ENCODE results near the gene MCRIP1.

MCRIP1 gene

DNA sequence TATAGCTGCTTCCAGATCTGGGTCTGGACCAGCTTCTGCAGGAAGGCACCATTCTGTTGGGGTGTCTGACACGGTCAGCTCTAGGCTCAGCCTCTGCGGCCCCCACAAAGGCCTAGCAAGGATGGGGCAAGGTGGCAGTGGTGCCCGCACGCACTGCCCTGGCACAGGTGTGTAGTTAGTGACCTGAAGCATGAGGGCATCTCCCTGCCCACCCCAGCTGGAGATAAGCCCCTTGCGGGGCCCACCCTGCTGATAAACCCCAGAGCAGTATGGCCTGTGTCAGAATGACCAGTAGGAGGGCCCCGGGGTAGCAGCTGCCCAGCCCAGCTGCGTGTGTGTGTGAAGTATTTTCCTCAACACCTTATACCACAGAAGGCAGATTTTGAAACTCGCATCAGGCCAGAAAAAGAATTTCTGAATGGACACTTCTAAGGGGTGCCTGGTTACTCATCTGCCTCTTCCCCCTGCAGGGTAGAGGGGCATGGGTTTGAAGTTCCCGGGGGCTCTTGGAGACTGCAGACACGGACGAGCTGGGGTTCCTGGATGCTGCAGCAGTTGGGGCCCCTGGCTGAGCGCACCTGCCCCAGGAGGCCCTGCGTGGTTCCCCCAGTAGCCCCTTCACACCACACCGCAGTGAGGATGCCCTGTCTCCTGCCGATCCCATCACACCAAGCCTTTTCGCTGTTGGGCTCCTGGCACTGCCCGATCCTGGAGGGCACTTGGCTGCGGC is 33.5 kb upstream of the MCRIP1 start:
- TF ChIP-seq CTCF (IDR thresholded peaks at IDR 0.05; ENCODE audit: control extremely low read depth, extremely low read depth, low read depth, missing control alignments): no peak
- DNase-seq (ENCODE audit: extremely low spot score): no peak
- ChIA-PET POLR2A (interaction anchor here (0.6 to 1.5 kb wide), 4 partner anchors 14 to 457 kb away, joined by 3 to 4 read pairs (median 3); no protein-coding TSS in a partner anchor), CTCF (no interaction called here)

- CTCF ChIA-PET: no interaction called here
- no peak for TF ChIP-seq CTCF (IDR thresholded peaks at IDR 0.05; ENCODE audit: control extremely low read depth, extremely low read depth, low read depth, missing control alignments)
- POLR2A ChIA-PET: interaction anchor here (0.6 to 1.5 kb wide), 4 partner anchors 9 to 28 kb away, joined by 3 to 4 read pairs (median 4); no protein-coding TSS in a partner anchor
These were observed 32.8 kb upstream of the MCRIP1 start for GRCh38 chr17:81865733-81866439.

DNA sequence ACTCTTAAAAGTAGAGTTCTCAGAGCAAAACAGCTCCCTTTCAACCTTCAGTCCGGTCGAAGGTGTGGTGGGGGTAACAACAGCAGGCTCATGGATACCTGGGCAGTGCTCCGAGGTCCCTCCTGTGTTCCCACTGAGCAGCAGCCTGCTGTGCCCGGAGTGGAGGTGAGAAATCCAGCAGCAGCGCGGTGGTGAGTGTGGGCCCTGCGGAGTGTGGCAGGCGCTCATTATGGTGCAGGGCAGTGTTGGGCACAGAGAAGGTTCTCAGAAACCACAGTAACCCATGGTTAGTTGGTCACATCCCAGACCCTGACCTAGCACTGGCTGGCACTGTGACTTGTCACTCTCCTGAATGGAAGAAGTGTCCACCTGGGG is 32.3 kb upstream of the MCRIP1 start:
- ChIA-PET POLR2A (interaction anchor here (0.8 to 1.3 kb wide), 2 partner anchors 9 to 13 kb away, joined by 4 read pairs; no protein-coding TSS in a partner anchor), CTCF (no interaction called here)
- TF ChIP-seq CTCF (IDR thresholded peaks at IDR 0.05; ENCODE audit: control extremely low read depth, extremely low read depth, low read depth, missing control alignments): no peak
- no peak for DNase-seq (ENCODE audit: extremely low spot score)

More at GRCh38 chr17:81865733-81866439, 32.8 kb upstream of the MCRIP1 start:
- no peak for DNase-seq (ENCODE audit: extremely low spot score)

DNA sequence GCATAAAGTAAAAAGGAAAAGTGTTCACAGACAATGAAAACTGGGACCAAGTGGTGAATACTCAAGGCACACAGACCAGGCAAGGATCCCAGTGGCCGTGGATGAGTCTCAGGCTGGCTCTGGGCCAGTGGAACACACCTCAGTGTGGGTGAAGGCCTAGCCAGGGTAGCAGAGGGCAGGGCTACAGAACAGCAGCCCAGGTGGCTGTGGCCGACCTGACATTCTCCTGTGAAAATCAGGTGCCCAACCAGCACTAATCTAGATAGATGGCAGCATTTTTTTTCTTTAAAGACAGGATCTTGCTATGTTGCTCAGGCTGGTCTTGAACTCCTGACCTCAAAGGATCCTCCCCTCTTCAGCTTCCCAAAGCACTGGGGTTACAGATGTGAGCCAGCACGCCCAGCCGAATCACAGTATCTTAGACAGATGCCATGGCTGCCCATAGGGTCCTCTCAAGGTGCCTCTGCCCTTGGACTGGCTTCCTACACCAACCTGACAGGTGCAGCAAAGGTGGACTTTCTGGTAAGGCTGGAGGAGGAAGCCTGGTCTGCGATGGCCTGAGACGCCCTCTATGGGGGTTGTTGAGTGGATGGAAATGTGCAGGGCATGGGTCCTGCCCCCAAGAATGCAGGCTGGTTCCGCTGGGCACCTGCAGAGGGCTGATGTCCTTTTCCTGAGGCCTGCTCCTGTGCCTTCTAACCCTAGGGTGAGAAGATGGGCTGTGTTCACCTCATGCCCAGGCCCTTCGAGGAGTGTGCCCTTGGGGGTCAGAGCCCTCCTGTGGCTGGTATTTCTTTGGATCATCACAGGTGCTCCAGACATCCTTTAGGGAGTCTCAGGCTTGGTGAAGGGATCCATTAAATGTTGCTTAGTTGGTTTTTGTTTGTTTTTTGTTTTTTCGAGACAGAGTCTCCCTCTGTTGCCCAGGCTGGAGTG is 31.0 kb upstream of the MCRIP1 start:
- no peak for DNase-seq (ENCODE audit: extremely low spot score)
- POLR2A ChIA-PET: no interaction called here
- CTCF ChIA-PET: interaction anchor here (0.9 kb wide), 1 partner anchor 31 kb away, joined by 3 read pairs; the partner anchor contains the start of gene MCRIP1
- TF ChIP-seq CTCF (IDR thresholded peaks at IDR 0.05; ENCODE audit: control extremely low read depth, extremely low read depth, low read depth, missing control alignments): no peak

GRCh38 chr17:81863123-81863675 is 30.1 kb upstream of the MCRIP1 start:
- no peak for TF ChIP-seq CTCF (IDR thresholded peaks at IDR 0.05; ENCODE audit: control extremely low read depth, extremely low read depth, low read depth, missing control alignments)
- CTCF ChIA-PET: interaction anchor here (0.9 kb wide), 1 partner anchor 30 kb away, joined by 3 read pairs; the partner anchor contains the start of gene MCRIP1
- POLR2A ChIA-PET: interaction anchor here (0.5 kb wide), 1 partner anchor 18 kb away, joined by 5 read pairs; no protein-coding TSS in a partner anchor
- DNase-seq (ENCODE audit: extremely low spot score): no peak
